HCT116 (cell line): ENCODE data around the gene PHF3. TPM values are rescaled to one million over a fixed set of nuclear protein-coding genes. Genes with fewer than 3 reads are reported as not detected.
A peak's percentile ranks its signal among the peaks of the same experiment; 100 is the strongest.

ENCODE experiments used
- ATAC-seq: fragments of 200-7000 bp; cut with Tn5 transposase; 2 replicates; pipeline ENCODE4 v1.9.1; 2020; ENCODE audit warnings: mild to moderate bottlenecking, moderate library complexity
- BruUV-seq: library from RNA; stranded (reverse); fragments of 400-500 nt; replicated peaks from 2 replicates; lab custom pipeline; 2021; lab: Mats Ljungman, UMichigan
- CTCF ChIA-PET: fragments of 300-600 bp; sonication (Branson Sonifier 250); formaldehyde crosslinking; loops from one replicate; lab custom pipeline; 2021; ENCODE audit warnings: antibody characterized with exemption; lab: Charles Lee
- POLR2A ChIA-PET: fragments of 300-600, 350-600 bp; sonication (Branson Sonifier 250); formaldehyde crosslinking; loops from one replicate; lab custom pipeline; 2021; ENCODE audit warnings: antibody characterized with exemption; lab: Charles Lee
- RAD21 ChIA-PET, 2 experiments: fragments of 300-600 bp; sonication (Branson Sonifier 250); formaldehyde crosslinking; loops; one replicate each; lab custom pipeline; 2023; ENCODE audit warnings: low total read pairs in 2 of 2; ENCODE audit not compliant: uncharacterized antibody in 2 of 2, unreplicated experiment in 2 of 2, low non-redundant PET in 1 of 2; lab: Charles Lee
- DNase-seq: peaks from one replicate; pipeline ENCODE4 v3.0.0-alpha.2; 2010; ENCODE audit warnings: low read depth, low spot score
- H2AFZ ChIP-seq: fragments of 200-600 bp; shearing (Covaris generic), sonication (generic); 2 replicates; pipeline ENCODE4 v1.6.1; 2017; ENCODE audit warnings: low read depth, mixed run types, mixed read lengths, antibody characterized with exemption, low read length; ENCODE audit not compliant: poor library complexity, severe bottlenecking
- H3K27ac ChIP-seq: 2 replicates; pipeline ENCODE4 v1.5.1; 2012; ENCODE audit warnings: low read depth, low read length
- H3K27me3 ChIP-seq: fragments of 200-600 bp; sonication (generic); 2 replicates; pipeline ENCODE4 v1.6.1; 2016; ENCODE audit warnings: mixed run types, low read length, mixed read lengths; ENCODE audit not compliant: insufficient read depth
- H3K36me3 ChIP-seq, 2 experiments: fragments of 200-500 bp in 1 of 2; fragments of 200-600 bp in 1 of 2; sonication (Bioruptor generic) in 1 of 2; sonication (generic) in 1 of 2; 2 replicates each; pipeline versions ENCODE4 v1.5.1 to v1.6.1; 2014 to 2016; ENCODE audit warnings: low read length in 2 of 2, inconsistent platforms in 1 of 2, mixed read lengths in 1 of 2, mixed run types in 1 of 2; ENCODE audit not compliant: insufficient read depth in 2 of 2, control insufficient read depth in 1 of 2
- H3K4me1 ChIP-seq, 2 experiments: fragments of 200-600 bp in 1 of 2; sonication (generic) in 1 of 2; 2 replicates each; pipeline versions ENCODE4 v1.5.1 to v1.6.1; 2012 to 2017; ENCODE audit warnings: low read length in 2 of 2, inconsistent platforms in 1 of 2, mild to moderate bottlenecking in 1 of 2, mixed read lengths in 1 of 2, mixed run types in 1 of 2, moderate library complexity in 1 of 2; ENCODE audit not compliant: insufficient read depth in 2 of 2, control insufficient read depth in 1 of 2
- H3K4me2 ChIP-seq: fragments of 200-600 bp; sonication (generic); 2 replicates; pipeline ENCODE4 v1.6.1; 2017; ENCODE audit warnings: mixed run types, low read length, mixed read lengths
- H3K4me3 ChIP-seq, 2 experiments: fragments of 200-600 bp in 1 of 2; sonication (generic) in 1 of 2; replicated peaks in 1 of 2; 2 replicates each; pipeline ENCODE4 v1.5.1; 2011 to 2016; ENCODE audit warnings: low read length in 2 of 2, control low read depth in 1 of 2, low read depth in 1 of 2, mild to moderate bottlenecking in 1 of 2, mixed read lengths in 1 of 2, mixed run types in 1 of 2
- H3K79me2 ChIP-seq: fragments of 200-600 bp; sonication (generic); 2 replicates; pipeline ENCODE4 v1.6.1; 2017; ENCODE audit warnings: mild to moderate bottlenecking, mixed run types, low read length, moderate library complexity, mixed read lengths; ENCODE audit not compliant: insufficient read depth
- H3K9ac ChIP-seq: fragments of 200-600 bp; sonication (generic); 2 replicates; pipeline ENCODE4 v1.6.1; 2016; ENCODE audit warnings: low read length, mixed read lengths
- H3K9me2 ChIP-seq: fragments of 200-600 bp; sonication (generic), shearing (Covaris generic); 2 replicates; pipeline ENCODE4 v1.6.1; 2017; ENCODE audit warnings: mixed run types, mild to moderate bottlenecking, moderate library complexity; ENCODE audit not compliant: insufficient read depth
- H3K9me3 ChIP-seq, 2 experiments: fragments of 200-500 bp in 1 of 2; fragments of 200-600 bp in 1 of 2; sonication (Bioruptor generic) in 1 of 2; sonication (generic) in 1 of 2; 2 replicates each; pipeline ENCODE4 v1.6.1; 2014 to 2017; ENCODE audit warnings: low read length in 2 of 2, mixed read lengths in 2 of 2, inconsistent platforms in 1 of 2, low read depth in 1 of 2, mild to moderate bottlenecking in 1 of 2, mixed run types in 1 of 2, moderate library complexity in 1 of 2; ENCODE audit not compliant: control insufficient read depth in 1 of 2, insufficient read depth in 1 of 2
- H4K20me1 ChIP-seq: fragments of 200-600 bp; sonication (generic), shearing (Covaris generic); 2 replicates; pipeline ENCODE4 v1.6.1; 2017; ENCODE audit warnings: mixed run types, mild to moderate bottlenecking, moderate library complexity; ENCODE audit not compliant: insufficient read depth
- ATF3 ChIP-seq: IDR thresholded peaks from 2 replicates; pipeline ENCODE4 v1.6.1; 2012
- CBX3 ChIP-seq: IDR thresholded peaks from 2 replicates; pipeline ENCODE4 v1.6.1; 2012; ENCODE audit warnings: low read depth
- CTCF ChIP-seq, 3 experiments: fragments of 200-600 bp in 1 of 3; sonication (generic) in 1 of 3; IDR thresholded peaks in 2 of 3; conservative IDR thresholded peaks in 1 of 3; 2 replicates each; pipeline ENCODE4 v1.5.1; 2012 to 2017; ENCODE audit warnings: low read depth in 2 of 3, low read length in 2 of 3, antibody characterized with exemption in 1 of 3, borderline replicate concordance in 1 of 3, control low read depth in 1 of 3, mild to moderate bottlenecking in 1 of 3, mixed read lengths in 1 of 3, mixed run types in 1 of 3, moderate library complexity in 1 of 3; ENCODE audit not compliant: insufficient read depth in 1 of 3
- EGR1 ChIP-seq: IDR thresholded peaks from 2 replicates; pipeline ENCODE4 v1.6.1; 2012; ENCODE audit warnings: low read depth
- ELF1 ChIP-seq: IDR thresholded peaks from 2 replicates; pipeline ENCODE4 v1.6.1; 2012; ENCODE audit warnings: low read depth, borderline replicate concordance
- JUND ChIP-seq: IDR thresholded peaks from 2 replicates; pipeline ENCODE4 v1.6.1; 2012
- POLR2AphosphoS5 ChIP-seq: IDR thresholded peaks from 2 replicates; pipeline ENCODE4 v1.6.1; 2011; ENCODE audit warnings: mild to moderate bottlenecking, low read depth, low read length, moderate library complexity
- RAD21 ChIP-seq: IDR thresholded peaks from 2 replicates; pipeline ENCODE4 v1.6.1; 2012; ENCODE audit warnings: low read depth, mild to moderate bottlenecking
- REST ChIP-seq: IDR thresholded peaks from 2 replicates; pipeline ENCODE4 v1.6.1; 2012; ENCODE audit warnings: low read depth
- YY1 ChIP-seq: IDR thresholded peaks from 2 replicates; pipeline ENCODE4 v1.6.1; 2011; ENCODE audit warnings: low read length, low read depth, moderate library complexity, mild to moderate bottlenecking; ENCODE audit not compliant: insufficient replicate concordance; ENCODE audit errors: extremely low read depth
- ZNF274 ChIP-seq: fragments of 200-500 bp; sonication (Bioruptor generic); IDR thresholded peaks from 2 replicates; pipeline ENCODE4 v1.6.1; 2014; ENCODE audit warnings: mild to moderate bottlenecking, low read depth, low read length, inconsistent platforms
- intact Hi-C: fragments of 100-400 bp; cut with micrococcal nuclease; formaldehyde crosslinking; loops from 2 replicates; pipeline ENCODE4 v1.10.0; 2022
- total RNA-seq: library from RNA; stranded (reverse); gene quantifications from one replicate; pipeline ENCODE4 v1.2.1, GENCODE V29; 2021; ENCODE audit not compliant: unreplicated experiment
- TF ChIP-seq, protein P1 (sequence below): IDR thresholded peaks from 2 replicates; pipeline ENCODE4 v1.6.1; 2012

Gene PHF3
- total RNA-seq, 1 experiment from 2014 or later, result 51.1 TPM

DNA sequence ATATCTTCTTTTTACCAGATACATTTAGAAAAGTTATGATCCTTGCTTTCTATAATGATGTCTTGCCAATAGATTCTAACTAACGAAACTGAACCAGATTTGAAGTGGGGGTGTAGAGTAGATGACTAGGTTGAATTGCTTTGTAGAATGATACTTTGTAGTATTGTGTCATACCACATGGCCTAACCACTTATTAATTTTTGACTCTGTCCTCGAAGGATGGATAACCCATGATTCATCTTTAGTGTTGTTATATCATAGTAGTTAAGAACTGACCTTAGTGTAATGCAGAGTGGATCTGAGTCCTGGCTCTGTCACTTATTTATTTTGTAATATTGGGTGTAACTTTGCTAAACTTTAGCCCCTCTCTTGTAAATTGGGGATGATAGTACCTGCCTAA, 4.5 kb downstream of the PHF3 start:
- Histone ChIP-seq H3K79me2 (peaks cover 89% of the 10 kb centered on the region), H3K9ac (no peak overlapping the region), H3K36me3 (no peaks in the 10 kb centered on the region), H2AFZ (no peak overlapping the region), H3K27me3 (no peaks in the 10 kb centered on the region), H3K9me3 (no peaks in the 10 kb centered on the region), H3K4me3 (no peak overlapping the region), H3K4me2 (peak overlapping the region; percentile 1; the same call in 1 of the 2 replicates), H3K4me1 (peaks cover 7 to 16% of the 10 kb centered on the region in 2 experiments; a peak in 3 of 4 replicates), H4K20me1 (peaks cover 20% of the 10 kb centered on the region), H3K9me2 (no peaks in the 10 kb centered on the region), H3K27ac (no peak overlapping the region)
- ChIA-PET RAD21 (no interaction called here), CTCF (no interaction called here), POLR2A (no interaction called here)
- BruUV-seq, result no TSS peak
- TF ChIP-seq ELF1 (no peak), CTCF (IDR thresholded peaks at IDR 0.05 in 2 of 3, conservative IDR thresholded peaks at IDR 0.05 in 1 of 3; ENCODE audit: borderline replicate concordance in 1 of 3, insufficient read depth in 1 of 3, low read depth in 2 of 3, low read length in 2 of 3) (no peak), ATF3 (no peak), EGR1 (no peak)
- TF ChIP-seq, protein P1, sequence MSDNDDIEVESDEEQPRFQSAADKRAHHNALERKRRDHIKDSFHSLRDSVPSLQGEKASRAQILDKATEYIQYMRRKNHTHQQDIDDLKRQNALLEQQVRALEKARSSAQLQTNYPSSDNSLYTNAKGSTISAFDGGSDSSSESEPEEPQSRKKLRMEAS, result no peak
- DNase-seq (no peak), ATAC-seq (no peak)
- intact Hi-C loops, result no loop called here

GRCh38 chr6:63643862-63644261, 8.3 kb downstream of the PHF3 start:
- BruUV-seq, result no TSS peak
- POLR2A ChIA-PET, result no interaction called here
- TF ChIP-seq EGR1 (no peak), JUND (no peak), ZNF274 (no peak), YY1 (no peak), ELF1 (no peak), POLR2AphosphoS5 (no peak), RAD21 (no peak), ATF3 (no peak), CBX3 (no peak), REST (no peak)

More at GRCh38 chr6:63643862-63644261, 8.3 kb downstream of the PHF3 start:
- H3K27ac ChIP-seq, result no peak overlapping the region
- H3K79me2 ChIP-seq, result peaks cover 100% of the 10 kb centered on the region
- H3K9ac ChIP-seq, result no peak overlapping the region
- ChIA-PET CTCF (no interaction called here), RAD21 (no interaction called here)
- DNase-seq (no peak), ATAC-seq (no peak)
- H3K9me2 ChIP-seq, result no peaks in the 10 kb centered on the region
- peaks cover 0 to 3% of the 10 kb centered on the region in 2 experiments; a peak in 1 of 4 replicates for H3K36me3 ChIP-seq
- H2AFZ ChIP-seq, result no peak overlapping the region
- H3K4me2 ChIP-seq, result no peak overlapping the region
- H3K4me1 ChIP-seq, result peaks cover 0 to 7% of the 10 kb centered on the region in 2 experiments; a peak in 1 of 4 replicates
- no peak overlapping the region for H3K4me3 ChIP-seq
- H4K20me1 ChIP-seq, result peaks cover 18% of the 10 kb centered on the region
- intact Hi-C loops, result no loop called here
- no peaks in the 10 kb centered on the region for H3K27me3 ChIP-seq
- no peaks in the 10 kb centered on the region for H3K9me3 ChIP-seq
